ENCODE results near the gene ADAMTSL1.

DNA sequence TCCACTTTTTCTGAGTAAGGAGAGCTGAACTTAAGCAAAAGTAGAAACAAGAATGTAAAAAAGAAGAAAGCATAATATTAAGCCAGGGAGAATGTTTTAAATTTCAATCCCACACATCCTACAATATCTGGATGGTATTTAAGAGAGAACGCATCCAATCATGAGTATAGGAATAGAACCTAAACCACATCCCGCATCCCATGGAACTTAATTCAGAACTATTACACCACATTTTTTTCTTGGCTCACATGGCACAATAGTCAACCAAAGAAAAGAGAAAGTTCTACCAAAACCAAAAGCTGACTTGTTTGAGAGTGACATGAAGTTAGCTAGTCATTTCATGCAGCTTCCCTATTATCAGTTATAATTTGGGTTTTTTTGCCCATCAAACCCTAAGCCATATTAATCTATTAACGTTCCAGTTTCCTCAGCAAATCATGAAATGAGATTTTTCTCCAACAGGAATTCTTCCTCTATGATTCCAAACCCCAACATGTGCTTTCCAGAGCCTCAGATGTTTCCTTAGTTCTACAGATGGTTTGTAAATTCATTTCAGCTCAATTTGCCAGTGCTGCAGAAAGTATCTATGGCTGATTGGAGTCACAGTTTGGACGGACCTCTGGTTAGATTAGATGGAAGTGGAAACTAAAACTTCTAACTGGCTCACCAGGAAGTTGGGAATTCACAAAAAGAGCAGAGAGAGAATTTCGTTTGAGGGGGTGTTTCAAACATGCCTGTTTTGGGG, 22.5 kb downstream of the ADAMTSL1 start:
- TF ChIP-seq, protein P1, sequence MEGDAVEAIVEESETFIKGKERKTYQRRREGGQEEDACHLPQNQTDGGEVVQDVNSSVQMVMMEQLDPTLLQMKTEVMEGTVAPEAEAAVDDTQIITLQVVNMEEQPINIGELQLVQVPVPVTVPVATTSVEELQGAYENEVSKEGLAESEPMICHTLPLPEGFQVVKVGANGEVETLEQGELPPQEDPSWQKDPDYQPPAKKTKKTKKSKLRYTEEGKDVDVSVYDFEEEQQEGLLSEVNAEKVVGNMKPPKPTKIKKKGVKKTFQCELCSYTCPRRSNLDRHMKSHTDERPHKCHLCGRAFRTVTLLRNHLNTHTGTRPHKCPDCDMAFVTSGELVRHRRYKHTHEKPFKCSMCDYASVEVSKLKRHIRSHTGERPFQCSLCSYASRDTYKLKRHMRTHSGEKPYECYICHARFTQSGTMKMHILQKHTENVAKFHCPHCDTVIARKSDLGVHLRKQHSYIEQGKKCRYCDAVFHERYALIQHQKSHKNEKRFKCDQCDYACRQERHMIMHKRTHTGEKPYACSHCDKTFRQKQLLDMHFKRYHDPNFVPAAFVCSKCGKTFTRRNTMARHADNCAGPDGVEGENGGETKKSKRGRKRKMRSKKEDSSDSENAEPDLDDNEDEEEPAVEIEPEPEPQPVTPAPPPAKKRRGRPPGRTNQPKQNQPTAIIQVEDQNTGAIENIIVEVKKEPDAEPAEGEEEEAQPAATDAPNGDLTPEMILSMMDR (IDR thresholded peaks at IDR 0.05; ENCODE audit: insufficient read depth, low read depth, low read length) = no peak
- TF ChIP-seq EZH2 (IDR thresholded peaks at IDR 0.05; ENCODE audit: insufficient read depth, low read length) = no peak

All from astrocyte (in vitro differentiated cells and primary cell).